Measurements from ENCODE around the gene SYT1.

- TF ChIP-seq EZH2 (IDR thresholded peaks at IDR 0.05; ENCODE audit: low read depth, unreplicated experiment) (no peak), CTCF (conservative IDR thresholded peaks at IDR 0.05; ENCODE audit: low read depth in 2 of 2) (no peak), JUNB (IDR thresholded peaks at IDR 0.05; ENCODE audit: unreplicated experiment) (no peak), REST (IDR thresholded peaks at IDR 0.05; ENCODE audit: unreplicated experiment) (no peak)
Measured at GRCh38 chr12:79023784-79024183, 159.2 kb downstream of the SYT1 start.
